ENCODE measurements around the gene FKBP5. TPM values are rescaled to one million over a fixed set of nuclear protein-coding genes. Genes with fewer than 3 reads are reported as not detected.
"Not testable (repeated sequence)": the region's sequence is repeated elsewhere in the genome, so short reads cannot be mapped to it uniquely, and the experiment has no call there.

FKBP5 gene
- total RNA-seq, 1 donor = 5.1 TPM

GRCh38 chr6:35707714-35708407, 19.1 kb upstream of the FKBP5 start:
- TF ChIP-seq CTCF (IDR thresholded peaks at IDR 0.05; ENCODE audit: extremely low read depth, low read depth, low read length) = no peak
- H3K9me3 ChIP-seq (ENCODE audit: low read depth, low read length) = no peaks in the 10 kb centered on the region
- H2AFZ ChIP-seq (ENCODE audit: low read length) = no peak overlapping the region
- DNase-seq (ENCODE audit: insufficient read length, low spot score, missing footprints) = no peak
- H3K4me1 ChIP-seq (ENCODE audit: insufficient read depth, low read length) = no peaks in the 10 kb centered on the region
- no peaks in the 10 kb centered on the region for H3K36me3 ChIP-seq (ENCODE audit: insufficient read depth, low read length)
- no peak overlapping the region for H3K27ac ChIP-seq (ENCODE audit: low read depth, low read length)
- no peaks in the 10 kb centered on the region for H3K79me2 ChIP-seq (ENCODE audit: insufficient read depth, low read length)
- H4K20me1 ChIP-seq (ENCODE audit: insufficient read depth, low read length) = no peaks in the 10 kb centered on the region
- no peak overlapping the region for H3K4me2 ChIP-seq (ENCODE audit: insufficient read depth, low read length)
- H3K27me3 ChIP-seq (ENCODE audit: insufficient read depth, low read length) = no peaks in the 10 kb centered on the region
- H3K4me3 ChIP-seq (ENCODE audit: insufficient read depth, low read length) = no peak overlapping the region

DNA sequence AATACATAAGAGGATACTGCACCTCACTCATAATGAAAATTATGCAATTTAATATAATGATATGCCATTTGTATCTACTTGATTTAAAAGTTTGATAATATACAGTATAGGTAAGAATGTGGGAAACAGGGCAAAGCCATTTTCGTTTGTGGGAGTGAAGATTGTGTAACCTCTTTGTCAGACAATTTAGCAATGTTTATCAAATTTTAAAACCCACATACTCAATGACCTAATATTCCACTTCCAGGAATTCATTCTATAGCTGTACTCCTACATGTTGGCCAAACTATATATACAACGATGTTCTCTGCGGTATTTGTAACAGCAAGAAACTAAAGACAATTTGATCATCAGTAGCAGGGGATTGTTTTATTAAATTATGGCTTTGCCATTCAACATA, 17.8 kb upstream of the FKBP5 start:
- Histone ChIP-seq H4K20me1 (ENCODE audit: insufficient read depth, low read length) (no peaks in the 10 kb centered on the region), H3K27ac (ENCODE audit: low read depth, low read length) (no peak overlapping the region), H3K4me2 (ENCODE audit: insufficient read depth, low read length) (no peak overlapping the region), H3K36me3 (ENCODE audit: insufficient read depth, low read length) (no peaks in the 10 kb centered on the region), H3K4me1 (ENCODE audit: insufficient read depth, low read length) (no peaks in the 10 kb centered on the region), H2AFZ (ENCODE audit: low read length) (no peak overlapping the region), H3K79me2 (ENCODE audit: insufficient read depth, low read length) (no peaks in the 10 kb centered on the region), H3K4me3 (ENCODE audit: insufficient read depth, low read length) (no peak overlapping the region), H3K9me3 (ENCODE audit: low read depth, low read length) (no peaks in the 10 kb centered on the region), H3K27me3 (ENCODE audit: insufficient read depth, low read length) (no peaks in the 10 kb centered on the region)
- DNase-seq (ENCODE audit: insufficient read length, low spot score, missing footprints) = no peak
- no peak for TF ChIP-seq CTCF (IDR thresholded peaks at IDR 0.05; ENCODE audit: extremely low read depth, low read depth, low read length)

- no peak for DNase-seq (ENCODE audit: insufficient read length, low spot score, missing footprints)
- Histone ChIP-seq H4K20me1 (ENCODE audit: insufficient read depth, low read length) (no peaks in the 10 kb centered on the region), H3K27me3 (ENCODE audit: insufficient read depth, low read length) (no peaks in the 10 kb centered on the region), H3K9me3 (ENCODE audit: low read depth, low read length) (no peaks in the 10 kb centered on the region), H2AFZ (ENCODE audit: low read length) (no peak overlapping the region), H3K79me2 (ENCODE audit: insufficient read depth, low read length) (no peaks in the 10 kb centered on the region), H3K4me1 (ENCODE audit: insufficient read depth, low read length) (no peaks in the 10 kb centered on the region), H3K27ac (ENCODE audit: low read depth, low read length) (no peak overlapping the region), H3K4me2 (ENCODE audit: insufficient read depth, low read length) (no peak overlapping the region), H3K4me3 (ENCODE audit: insufficient read depth, low read length) (no peak overlapping the region), H3K36me3 (ENCODE audit: insufficient read depth, low read length) (no peaks in the 10 kb centered on the region)
- no peak for TF ChIP-seq CTCF (IDR thresholded peaks at IDR 0.05; ENCODE audit: extremely low read depth, low read depth, low read length)
Observed at GRCh38 chr6:35703554-35703953, 14.8 kb upstream of the FKBP5 start.

DNA sequence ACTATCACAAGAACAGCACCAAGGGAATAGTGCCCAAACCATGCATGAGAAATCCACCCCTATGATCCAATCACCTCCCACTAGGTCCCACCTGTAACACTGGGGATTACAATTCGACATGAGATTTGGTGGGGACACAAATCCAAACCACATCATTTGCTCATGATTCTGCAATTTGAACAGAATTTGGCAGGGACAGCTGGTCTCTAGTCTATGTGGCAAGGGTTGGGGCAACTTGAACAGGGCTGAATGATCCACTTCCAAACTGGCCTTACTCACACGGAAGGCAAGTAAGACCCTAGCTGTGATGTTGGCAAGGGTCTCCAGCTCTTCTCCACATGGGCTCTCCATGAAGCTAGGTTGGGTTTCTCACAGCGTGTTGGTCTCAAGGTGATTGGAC, 10.1 kb upstream of the FKBP5 start:
- DNase-seq (ENCODE audit: insufficient read length, low spot score, missing footprints) = no peak

GRCh38 chr6:35698430-35698829, 9.7 kb upstream of the FKBP5 start:
- not testable (repeated sequence) for DNase-seq (ENCODE audit: insufficient read length, low spot score, missing footprints); H3K4me1 ChIP-seq (ENCODE audit: insufficient read depth, low read length); H3K27me3 ChIP-seq (ENCODE audit: insufficient read depth, low read length)

More for the DNA sequence above, 10.1 kb upstream of the FKBP5 start:
- no peaks in the 10 kb centered on the region for H3K36me3 ChIP-seq (ENCODE audit: insufficient read depth, low read length)
- no peak overlapping the region for H3K4me2 ChIP-seq (ENCODE audit: insufficient read depth, low read length)
- H4K20me1 ChIP-seq (ENCODE audit: insufficient read depth, low read length) = no peaks in the 10 kb centered on the region
- TF ChIP-seq CTCF (IDR thresholded peaks at IDR 0.05; ENCODE audit: extremely low read depth, low read depth, low read length) = no peak
- no peaks in the 10 kb centered on the region for H3K79me2 ChIP-seq (ENCODE audit: insufficient read depth, low read length)
- no peaks in the 10 kb centered on the region for H3K27me3 ChIP-seq (ENCODE audit: insufficient read depth, low read length)
- no peak overlapping the region for H2AFZ ChIP-seq (ENCODE audit: low read length)
- no peaks in the 10 kb centered on the region for H3K4me1 ChIP-seq (ENCODE audit: insufficient read depth, low read length)
- no peak overlapping the region for H3K4me3 ChIP-seq (ENCODE audit: insufficient read depth, low read length)
- H3K27ac ChIP-seq (ENCODE audit: low read depth, low read length) = no peak overlapping the region
- peaks cover 4% of the 10 kb centered on the region for H3K9me3 ChIP-seq (ENCODE audit: low read depth, low read length)

More at GRCh38 chr6:35698430-35698829, 9.7 kb upstream of the FKBP5 start:
- H3K4me2 ChIP-seq (ENCODE audit: insufficient read depth, low read length); H3K36me3 ChIP-seq (ENCODE audit: insufficient read depth, low read length); H3K4me3 ChIP-seq (ENCODE audit: insufficient read depth, low read length); H2AFZ ChIP-seq (ENCODE audit: low read length); H3K9me3 ChIP-seq (ENCODE audit: low read depth, low read length); H3K27ac ChIP-seq (ENCODE audit: low read depth, low read length); H4K20me1 ChIP-seq (ENCODE audit: insufficient read depth, low read length); H3K79me2 ChIP-seq (ENCODE audit: insufficient read depth, low read length): not testable (repeated sequence)

Data from osteoblast (primary cell).